Activated CD4-positive, alpha-beta T cell treated with anti-CD3 and anti-CD28 coated beads, Interleukin-2, Interleukin-6, amounts not matched to agents 100 ng/mL and 50 ng/mL, durations not matched to agents 16 hours and 8 hours (primary cell): ENCODE results near the gene OR2A14.
"Not testable (repeated sequence)": the region's sequence is repeated elsewhere in the genome, so short reads cannot be mapped to it uniquely, and the experiment has no call there.

Experiments used
- DNase-seq: peaks from one replicate; pipeline ENCODE4 v3.0.0-alpha.2; 2020

Gene OR2A14

DNA sequence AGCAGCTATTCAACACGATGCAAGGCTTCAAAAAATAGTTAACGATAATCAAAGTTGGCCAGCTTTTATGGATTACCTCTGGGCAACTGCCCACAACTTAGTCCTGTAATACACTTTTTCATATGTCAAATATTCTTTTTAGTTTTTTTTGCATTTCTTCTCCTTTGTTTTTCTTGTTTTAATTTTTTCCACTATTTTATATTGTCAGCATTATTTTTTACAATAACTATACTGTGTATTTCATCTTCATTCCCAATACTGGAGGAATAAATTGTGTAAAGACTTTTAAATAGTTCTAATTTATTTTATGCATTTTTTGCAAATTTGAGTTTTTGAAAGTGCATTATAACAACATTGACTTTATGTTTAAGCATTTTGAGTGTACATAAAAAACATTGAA lies 41.8 kb downstream of the OR2A14 start:
- no peak for DNase-seq

DNA sequence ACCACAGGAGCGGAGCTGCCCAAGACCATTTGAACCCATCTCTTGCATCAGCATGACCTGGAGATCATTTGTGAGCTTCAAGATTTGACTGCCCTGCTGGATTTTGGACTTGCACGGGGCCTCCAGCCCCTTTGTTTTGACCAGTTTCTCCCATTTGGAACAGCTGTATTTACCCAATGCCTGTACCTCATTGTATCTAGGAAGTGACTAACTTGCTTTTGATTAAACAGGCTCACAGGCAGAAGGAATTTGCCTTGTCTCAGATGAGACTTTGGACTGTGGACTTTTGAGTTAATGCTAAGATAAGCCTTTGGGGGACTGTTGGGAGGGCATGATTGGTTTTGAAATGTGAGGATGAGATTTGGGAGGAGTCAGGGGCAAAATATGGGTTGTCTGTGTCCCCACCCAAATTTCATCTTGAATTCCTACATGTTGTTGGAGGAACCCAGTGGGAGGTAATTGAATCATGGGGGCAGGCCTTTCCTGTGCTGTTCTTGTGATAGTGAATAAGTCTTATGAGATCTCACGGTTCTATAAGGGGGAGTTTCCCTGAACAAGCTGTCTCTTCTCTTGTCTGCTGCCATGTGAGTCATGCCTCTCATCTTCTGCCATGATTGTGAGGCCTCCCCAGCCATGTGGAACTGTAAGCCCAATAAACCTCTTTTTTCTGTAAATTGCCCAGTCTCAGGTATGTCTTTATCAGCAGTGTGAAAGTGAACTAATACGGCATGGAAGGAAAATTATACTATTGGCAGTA lies 48.8 kb downstream of the OR2A14 start:
- DNase-seq, result not testable (repeated sequence)

DNA sequence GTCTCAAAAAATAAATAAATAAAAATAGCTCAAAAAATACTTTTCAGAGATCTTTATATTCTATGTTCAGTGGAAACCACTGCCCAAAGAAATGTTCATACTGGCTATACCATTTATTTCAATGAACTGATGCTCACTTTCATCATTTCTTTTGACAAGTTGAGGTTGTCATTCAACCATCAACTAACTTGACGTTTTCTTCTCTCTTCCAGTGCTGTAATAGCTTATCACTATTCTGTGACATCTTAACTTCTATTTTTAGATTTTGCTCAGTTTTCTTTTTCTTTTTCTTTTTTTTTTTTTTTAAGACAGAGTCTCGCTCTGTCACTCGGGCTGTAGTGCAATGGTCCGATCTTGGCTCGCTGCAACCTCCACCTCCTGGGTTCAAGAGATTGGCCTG lies 51.6 kb downstream of the OR2A14 start:
- no peak for DNase-seq

DNA sequence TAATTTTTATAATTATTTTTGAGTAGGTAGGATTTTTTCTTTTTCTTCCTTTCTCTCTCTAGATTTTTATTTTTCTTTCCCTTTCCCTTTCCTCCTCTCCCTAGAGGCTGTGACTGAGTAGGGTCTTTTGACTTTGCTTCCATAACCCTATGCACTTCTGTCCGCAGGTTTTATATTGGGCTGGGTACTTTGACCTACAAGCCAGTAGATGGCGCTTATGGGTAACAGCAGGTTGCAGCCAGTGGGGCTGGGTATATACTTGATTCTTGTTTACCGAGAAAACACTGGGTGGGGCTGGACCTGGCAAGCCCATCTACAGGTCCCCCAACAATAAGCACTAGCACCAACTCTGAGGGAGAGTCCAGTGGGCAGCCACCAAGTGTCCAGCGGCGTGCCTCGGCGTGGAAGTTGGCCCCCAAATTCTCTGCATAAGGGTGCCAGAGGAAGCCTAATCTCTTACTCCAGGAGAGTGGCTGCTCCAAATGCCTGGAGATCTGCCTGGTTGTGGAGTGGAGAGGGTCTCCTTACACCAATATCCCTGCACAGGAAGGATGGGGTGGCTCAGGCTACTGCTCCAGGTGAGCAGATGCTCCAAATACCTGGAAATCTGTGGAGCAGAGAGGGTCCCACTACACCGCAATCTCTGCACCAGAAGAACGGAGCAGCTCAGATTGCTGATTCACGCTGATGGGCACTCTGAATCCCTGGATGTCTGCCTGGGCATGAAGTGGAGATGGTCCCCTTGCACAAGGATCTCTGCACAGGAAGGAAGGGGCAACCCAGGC lies 55.6 kb downstream of the OR2A14 start:
- peak; percentile 53 for DNase-seq

DNA sequence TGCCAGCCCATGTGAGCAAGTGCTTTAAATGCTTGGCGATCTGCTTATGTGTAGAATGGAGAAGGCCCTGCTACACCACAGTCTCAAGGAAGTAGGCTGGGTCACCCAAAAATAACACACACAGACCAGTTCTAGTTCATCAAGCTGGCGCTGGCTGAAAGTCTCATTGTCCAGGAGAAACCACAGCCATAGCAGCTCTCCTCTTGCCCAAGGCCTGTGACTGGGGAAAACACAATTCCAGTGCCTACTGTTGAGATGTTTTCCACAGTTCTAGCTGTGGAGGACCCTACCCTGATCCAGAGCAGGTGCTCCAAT lies 56.1 kb downstream of the OR2A14 start:
- not testable (repeated sequence) for DNase-seq
